ENCODE measurements around the gene C2orf81.

DNA sequence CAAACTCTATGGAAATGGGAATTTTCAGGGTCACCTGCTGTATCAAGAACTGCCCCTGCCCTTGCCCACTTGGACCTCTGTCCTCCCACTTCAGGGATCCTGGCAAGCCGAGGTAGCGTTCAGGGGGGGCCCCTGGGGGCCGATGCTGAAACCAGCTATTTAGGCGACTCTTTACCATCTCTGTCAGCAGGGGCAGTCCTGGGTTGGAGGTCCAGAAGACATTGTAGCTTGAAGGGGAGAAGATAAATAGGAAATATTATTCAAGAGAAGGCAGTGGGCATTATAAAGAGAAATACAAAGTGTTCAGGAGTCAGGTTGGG, 41.3 kb upstream of the C2orf81 start:
- TF ChIP-seq, protein P1, sequence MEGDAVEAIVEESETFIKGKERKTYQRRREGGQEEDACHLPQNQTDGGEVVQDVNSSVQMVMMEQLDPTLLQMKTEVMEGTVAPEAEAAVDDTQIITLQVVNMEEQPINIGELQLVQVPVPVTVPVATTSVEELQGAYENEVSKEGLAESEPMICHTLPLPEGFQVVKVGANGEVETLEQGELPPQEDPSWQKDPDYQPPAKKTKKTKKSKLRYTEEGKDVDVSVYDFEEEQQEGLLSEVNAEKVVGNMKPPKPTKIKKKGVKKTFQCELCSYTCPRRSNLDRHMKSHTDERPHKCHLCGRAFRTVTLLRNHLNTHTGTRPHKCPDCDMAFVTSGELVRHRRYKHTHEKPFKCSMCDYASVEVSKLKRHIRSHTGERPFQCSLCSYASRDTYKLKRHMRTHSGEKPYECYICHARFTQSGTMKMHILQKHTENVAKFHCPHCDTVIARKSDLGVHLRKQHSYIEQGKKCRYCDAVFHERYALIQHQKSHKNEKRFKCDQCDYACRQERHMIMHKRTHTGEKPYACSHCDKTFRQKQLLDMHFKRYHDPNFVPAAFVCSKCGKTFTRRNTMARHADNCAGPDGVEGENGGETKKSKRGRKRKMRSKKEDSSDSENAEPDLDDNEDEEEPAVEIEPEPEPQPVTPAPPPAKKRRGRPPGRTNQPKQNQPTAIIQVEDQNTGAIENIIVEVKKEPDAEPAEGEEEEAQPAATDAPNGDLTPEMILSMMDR (IDR thresholded peaks at IDR 0.05; ENCODE audit: insufficient read depth, low read length): no peak
- TF ChIP-seq POLR2AphosphoS5 (IDR thresholded peaks at IDR 0.05; ENCODE audit: low read depth) (no peak), SPI1 (IDR thresholded peaks at IDR 0.05; ENCODE audit: borderline replicate concordance, low read depth) (no peak)
- TF ChIP-seq, protein P2, sequence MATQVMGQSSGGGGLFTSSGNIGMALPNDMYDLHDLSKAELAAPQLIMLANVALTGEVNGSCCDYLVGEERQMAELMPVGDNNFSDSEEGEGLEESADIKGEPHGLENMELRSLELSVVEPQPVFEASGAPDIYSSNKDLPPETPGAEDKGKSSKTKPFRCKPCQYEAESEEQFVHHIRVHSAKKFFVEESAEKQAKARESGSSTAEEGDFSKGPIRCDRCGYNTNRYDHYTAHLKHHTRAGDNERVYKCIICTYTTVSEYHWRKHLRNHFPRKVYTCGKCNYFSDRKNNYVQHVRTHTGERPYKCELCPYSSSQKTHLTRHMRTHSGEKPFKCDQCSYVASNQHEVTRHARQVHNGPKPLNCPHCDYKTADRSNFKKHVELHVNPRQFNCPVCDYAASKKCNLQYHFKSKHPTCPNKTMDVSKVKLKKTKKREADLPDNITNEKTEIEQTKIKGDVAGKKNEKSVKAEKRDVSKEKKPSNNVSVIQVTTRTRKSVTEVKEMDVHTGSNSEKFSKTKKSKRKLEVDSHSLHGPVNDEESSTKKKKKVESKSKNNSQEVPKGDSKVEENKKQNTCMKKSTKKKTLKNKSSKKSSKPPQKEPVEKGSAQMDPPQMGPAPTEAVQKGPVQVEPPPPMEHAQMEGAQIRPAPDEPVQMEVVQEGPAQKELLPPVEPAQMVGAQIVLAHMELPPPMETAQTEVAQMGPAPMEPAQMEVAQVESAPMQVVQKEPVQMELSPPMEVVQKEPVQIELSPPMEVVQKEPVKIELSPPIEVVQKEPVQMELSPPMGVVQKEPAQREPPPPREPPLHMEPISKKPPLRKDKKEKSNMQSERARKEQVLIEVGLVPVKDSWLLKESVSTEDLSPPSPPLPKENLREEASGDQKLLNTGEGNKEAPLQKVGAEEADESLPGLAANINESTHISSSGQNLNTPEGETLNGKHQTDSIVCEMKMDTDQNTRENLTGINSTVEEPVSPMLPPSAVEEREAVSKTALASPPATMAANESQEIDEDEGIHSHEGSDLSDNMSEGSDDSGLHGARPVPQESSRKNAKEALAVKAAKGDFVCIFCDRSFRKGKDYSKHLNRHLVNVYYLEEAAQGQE (IDR thresholded peaks at IDR 0.05; ENCODE audit: insufficient replicate concordance, low read depth): no peak

Data from HL-60 (cell line).